Fibroblast of mammary gland (primary cell): ENCODE data around the gene ANKFY1.

Experiments
- DNase-seq: peaks from one replicate; pipeline ENCODE4 v3.0.0-alpha.2; 2010; ENCODE audit warnings: low read depth
- H3K4me3 ChIP-seq: 2 replicates; pipeline ENCODE4 v1.5.1; 2011; ENCODE audit warnings: low read depth, mild to moderate bottlenecking, low read length, moderate library complexity; ENCODE audit not compliant: control insufficient read depth
- TF ChIP-seq, protein P1 (sequence below): conservative IDR thresholded peaks from 2 replicates; pipeline ENCODE4 v1.5.1; 2011; ENCODE audit warnings: low read depth, low read length, inconsistent platforms; ENCODE audit not compliant: control insufficient read depth, insufficient read depth

Gene ANKFY1

DNA sequence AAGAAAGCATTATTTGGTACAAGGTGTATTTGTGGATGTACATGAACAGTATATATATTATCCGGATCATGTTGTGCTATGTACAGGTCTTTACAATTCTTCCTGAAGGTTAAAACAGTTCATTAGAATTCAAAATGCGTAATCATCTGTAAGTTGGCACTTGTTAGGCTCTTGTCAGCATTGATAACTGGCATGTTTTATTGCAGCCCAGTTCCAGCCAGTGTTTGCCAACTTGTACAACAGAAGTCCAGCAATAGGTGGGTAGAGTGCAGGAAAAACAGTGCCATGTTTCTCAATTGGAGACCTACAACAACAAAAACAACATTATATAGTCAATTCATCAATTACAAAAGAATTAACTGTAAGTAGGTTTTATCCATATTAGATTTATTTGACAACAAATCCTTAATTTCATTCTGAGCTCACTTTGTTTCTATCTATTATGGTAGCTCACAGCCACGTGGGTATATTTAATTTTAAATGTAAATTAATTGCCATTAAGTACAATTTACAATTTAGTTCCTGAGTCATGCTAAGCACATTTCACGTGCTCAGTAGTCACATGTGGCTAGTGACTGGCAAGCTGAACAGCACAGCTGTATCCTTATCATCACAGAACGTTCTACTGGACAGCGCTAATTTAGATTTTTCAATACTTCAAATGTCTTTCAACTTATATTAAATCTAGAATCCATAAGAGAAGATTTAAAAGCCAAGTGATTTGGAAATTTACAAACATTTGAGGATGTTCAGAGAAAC, 8.6 kb upstream of the ANKFY1 start:
- TF ChIP-seq, protein P1, sequence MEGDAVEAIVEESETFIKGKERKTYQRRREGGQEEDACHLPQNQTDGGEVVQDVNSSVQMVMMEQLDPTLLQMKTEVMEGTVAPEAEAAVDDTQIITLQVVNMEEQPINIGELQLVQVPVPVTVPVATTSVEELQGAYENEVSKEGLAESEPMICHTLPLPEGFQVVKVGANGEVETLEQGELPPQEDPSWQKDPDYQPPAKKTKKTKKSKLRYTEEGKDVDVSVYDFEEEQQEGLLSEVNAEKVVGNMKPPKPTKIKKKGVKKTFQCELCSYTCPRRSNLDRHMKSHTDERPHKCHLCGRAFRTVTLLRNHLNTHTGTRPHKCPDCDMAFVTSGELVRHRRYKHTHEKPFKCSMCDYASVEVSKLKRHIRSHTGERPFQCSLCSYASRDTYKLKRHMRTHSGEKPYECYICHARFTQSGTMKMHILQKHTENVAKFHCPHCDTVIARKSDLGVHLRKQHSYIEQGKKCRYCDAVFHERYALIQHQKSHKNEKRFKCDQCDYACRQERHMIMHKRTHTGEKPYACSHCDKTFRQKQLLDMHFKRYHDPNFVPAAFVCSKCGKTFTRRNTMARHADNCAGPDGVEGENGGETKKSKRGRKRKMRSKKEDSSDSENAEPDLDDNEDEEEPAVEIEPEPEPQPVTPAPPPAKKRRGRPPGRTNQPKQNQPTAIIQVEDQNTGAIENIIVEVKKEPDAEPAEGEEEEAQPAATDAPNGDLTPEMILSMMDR, result no peak
- H3K4me3 ChIP-seq, result no peak overlapping the region
- DNase-seq, result no peak

DNA sequence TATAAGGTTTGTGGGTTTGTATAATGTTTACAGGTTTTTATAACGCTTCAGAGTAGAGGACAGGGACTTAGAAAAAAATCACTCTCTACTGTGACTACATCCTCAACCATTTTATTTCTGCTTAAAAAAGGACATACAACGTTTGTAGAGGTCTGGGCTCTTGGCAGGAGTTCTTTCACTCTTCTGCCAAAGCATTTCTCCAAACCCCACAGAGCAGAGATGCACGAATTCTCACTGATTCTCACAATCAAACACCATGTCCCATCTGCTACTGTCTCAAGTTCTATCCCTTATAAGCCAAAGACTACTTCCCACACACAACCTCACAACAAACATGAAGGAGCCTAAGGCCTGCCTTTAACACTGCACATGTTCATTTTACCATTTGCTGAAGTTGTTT, 7.0 kb upstream of the ANKFY1 start:
- H3K4me3 ChIP-seq, result no peak overlapping the region
- TF ChIP-seq, protein P1, result no peak

DNA sequence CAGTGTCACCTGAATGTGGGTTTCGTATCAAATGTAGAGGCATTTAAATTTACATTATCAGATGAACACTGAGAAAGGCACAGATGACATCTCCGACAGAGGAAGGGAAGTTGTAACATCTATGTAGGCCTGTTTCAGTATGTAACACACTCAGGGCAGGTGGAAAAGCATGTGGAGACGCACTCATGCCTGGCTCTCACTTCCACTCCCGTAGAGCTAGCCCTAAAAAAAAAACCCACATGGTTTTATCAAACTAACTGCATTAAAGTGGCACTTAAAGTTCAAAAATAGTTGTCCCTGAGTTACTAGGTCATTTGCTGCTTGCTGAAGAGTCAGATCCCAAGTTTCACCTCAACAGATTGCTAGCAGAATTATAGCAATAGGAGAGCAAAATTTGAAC, 6.1 kb upstream of the ANKFY1 start:
- TF ChIP-seq, protein P1, result no peak
- no peak overlapping the region for H3K4me3 ChIP-seq
- DNase-seq, result no peak

More for the DNA sequence above, 7.0 kb upstream of the ANKFY1 start:
- no peak for DNase-seq

DNA sequence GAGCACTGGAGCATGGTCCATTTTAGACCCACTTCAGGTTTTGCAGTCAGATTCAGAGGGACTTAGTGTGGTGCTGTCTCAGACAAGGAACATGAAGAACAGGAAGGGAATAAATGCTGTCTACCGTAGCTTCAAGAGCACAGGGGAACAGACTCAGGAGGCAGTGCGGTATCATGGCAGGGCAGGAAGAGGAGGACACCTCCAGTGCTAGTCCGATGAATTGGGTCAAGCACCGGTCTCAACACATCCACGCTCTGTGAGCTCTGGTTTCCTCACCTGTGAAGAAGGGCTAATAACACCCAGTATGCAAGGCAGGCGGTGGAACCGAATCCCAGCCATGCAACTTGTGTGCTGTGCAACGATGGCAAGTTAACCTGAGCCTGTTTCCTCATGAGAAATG, 3.6 kb upstream of the ANKFY1 start:
- DNase-seq, result no peak
- no peak overlapping the region for H3K4me3 ChIP-seq
- TF ChIP-seq, protein P1, result no peak

DNA sequence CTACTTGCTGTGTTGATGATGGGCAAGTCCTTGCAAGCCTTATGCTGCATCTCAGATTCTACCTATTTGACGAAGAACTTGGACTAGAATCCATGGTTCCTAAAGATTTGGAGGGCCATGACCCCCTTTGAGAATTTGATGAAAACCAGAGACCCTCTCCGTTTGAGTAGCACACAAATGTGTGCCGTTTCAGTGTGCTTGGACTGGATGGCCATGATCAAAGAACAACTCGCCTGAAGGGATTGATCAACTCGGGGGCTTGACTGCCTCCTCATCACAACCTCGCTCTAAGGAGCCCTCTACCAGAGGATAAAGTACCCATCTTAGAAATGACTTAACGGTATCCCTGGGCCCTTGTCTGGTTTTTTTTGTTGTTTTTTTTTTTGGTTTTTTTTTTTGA, 2.8 kb upstream of the ANKFY1 start:
- no peak for DNase-seq
- no peak overlapping the region for H3K4me3 ChIP-seq
- TF ChIP-seq, protein P1, result no peak

DNA sequence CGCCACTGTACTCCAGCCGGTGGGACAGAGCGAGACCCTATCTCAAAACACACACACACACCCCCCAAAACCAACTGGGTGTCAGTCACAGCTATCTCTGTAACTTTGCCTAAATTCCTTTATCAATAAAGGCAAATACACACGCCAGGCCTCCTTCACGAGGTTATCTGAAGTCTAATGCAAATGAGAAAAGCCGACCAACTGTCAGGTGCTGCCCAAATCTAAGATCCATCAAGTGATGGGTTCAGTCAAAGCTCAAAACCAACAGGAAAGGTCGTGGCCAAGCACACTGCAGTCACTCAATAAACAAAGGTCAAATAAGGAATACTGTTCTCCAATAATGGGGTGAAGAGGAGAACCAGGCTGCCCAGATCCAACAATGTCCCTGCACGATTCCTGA, 1.1 kb downstream of the ANKFY1 start:
- TF ChIP-seq, protein P1, result no peak
- no peak for DNase-seq
- H3K4me3 ChIP-seq, result peak overlapping the region; percentile 90
